GM21717 (cell line): Measurements from ENCODE around the gene SMG5.
A peak's percentile ranks its signal among the peaks of the same experiment; 100 is the strongest.
"Not testable (repeated sequence)": the region's sequence is repeated elsewhere in the genome, so short reads cannot be mapped to it uniquely, and the experiment has no call there.

ENCODE experiments used
- ATAC-seq: cut with Tn5 transposase; IDR thresholded peaks from one replicate; pipeline ENCODE4 v1.9.1; 2021; ENCODE audit warnings: mild to moderate bottlenecking, moderate library complexity; ENCODE audit not compliant: unreplicated experiment

SMG5 gene

GRCh38 chr1:156282479-156283222, at the start of gene SMG5:
TSS of gene SMG5 (minus strand) at chr1:156282825. CDS start at chr1:156282680, 145 bp downstream.
- ATAC-seq, result peak; percentile 69

- ATAC-seq, result not testable (repeated sequence)
Measured at GRCh38 chr1:156323179-156323578, 40.6 kb upstream of the SMG5 start.

GRCh38 chr1:156320560-156320959, 37.9 kb upstream of the SMG5 start:
- no peak for ATAC-seq

- no peak for ATAC-seq
Measured at GRCh38 chr1:156319664-156320063, 37.0 kb upstream of the SMG5 start.

- ATAC-seq, result no peak
Measured at GRCh38 chr1:156316909-156317308, 34.3 kb upstream of the SMG5 start.

GRCh38 chr1:156310962-156311361, 28.3 kb upstream of the SMG5 start:
- ATAC-seq, result no peak

- no peak for ATAC-seq
Measured at GRCh38 chr1:156308078-156308477, 25.5 kb upstream of the SMG5 start.

GRCh38 chr1:156305215-156305614, 22.6 kb upstream of the SMG5 start:
- no peak for ATAC-seq

- ATAC-seq, result no peak
Measured at GRCh38 chr1:156303241-156303640, 20.6 kb upstream of the SMG5 start.

GRCh38 chr1:156298852-156299357, 16.3 kb upstream of the SMG5 start, which contains the start of gene VHLL:
TSS of gene VHLL (minus strand) at chr1:156299307. CDS start at chr1:156299189, 118 bp downstream.
- no peak for ATAC-seq

GRCh38 chr1:156295391-156295947, 12.8 kb upstream of the SMG5 start, which contains the start of gene GLMP:
TSS of gene GLMP (minus strand) at chr1:156295679. CDS start at chr1:156295645, 34 bp downstream.
- ATAC-seq, result no peak

GRCh38 chr1:156293895-156294294, 11.3 kb upstream of the SMG5 start:
- no peak for ATAC-seq

- no peak for ATAC-seq
Measured at GRCh38 chr1:156293098-156293434, 10.4 kb upstream of the SMG5 start.

- ATAC-seq, result no peak
Measured at GRCh38 chr1:156291226-156292061, 8.8 kb upstream of the SMG5 start.

- ATAC-seq, result no peak
Measured at GRCh38 chr1:156289857-156290256, 7.2 kb upstream of the SMG5 start.

GRCh38 chr1:156286061-156286460, 3.4 kb upstream of the SMG5 start:
- no peak for ATAC-seq

- no peak for ATAC-seq
Measured at GRCh38 chr1:156285437-156285836, 2.8 kb upstream of the SMG5 start.

- ATAC-seq, result no peak
Measured at GRCh38 chr1:156284757-156285156, 2.1 kb upstream of the SMG5 start.

GRCh38 chr1:156284112-156284511, 1.5 kb upstream of the SMG5 start, which contains the start of gene TMEM79:
TSS of gene TMEM79 (plus strand) at chr1:156284325. CDS start at chr1:156285227, 902 bp downstream.
- no peak for ATAC-seq

- ATAC-seq, result no peak
Measured at GRCh38 chr1:156283521-156283920, 896 bp upstream of the SMG5 start.
